Neural progenitor cell (in vitro differentiated cells): ENCODE results near the gene LPP.

Experiments
- CTCF ChIP-seq: fragments of 200-600 bp; sonication (generic); IDR thresholded peaks from 2 replicates; pipeline ENCODE4 v1.5.1; 2017; ENCODE audit warnings: antibody characterized with exemption, mild to moderate bottlenecking
- EZH2 ChIP-seq: fragments of 200-600 bp; sonication (generic); IDR thresholded peaks from 2 replicates; pipeline ENCODE4 v1.6.1; 2017; ENCODE audit warnings: antibody characterized with exemption, mild to moderate bottlenecking, moderate library complexity

DNA sequence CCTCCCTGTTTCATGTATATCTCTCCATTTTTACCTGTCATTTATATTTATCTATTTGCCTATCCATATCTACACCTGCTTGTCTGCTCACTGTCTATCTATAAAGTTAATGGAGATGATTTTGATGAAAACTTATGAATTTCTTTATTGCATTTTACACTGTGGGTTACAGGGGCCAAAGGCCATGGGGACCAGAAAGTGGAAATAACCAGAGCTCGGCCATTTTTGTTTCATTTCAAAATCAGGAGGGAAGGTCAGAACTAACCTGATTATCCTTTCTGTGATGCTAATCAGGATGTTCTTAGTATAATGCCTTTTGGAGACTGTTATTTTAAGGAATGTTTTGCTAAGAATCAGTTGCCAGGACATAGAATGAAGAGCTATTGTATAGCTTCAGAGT is 147.2 kb downstream of the LPP start:
- no peak for TF ChIP-seq CTCF
- no peak for TF ChIP-seq EZH2
